Measurements from ENCODE around the gene IL17RB.

DNA sequence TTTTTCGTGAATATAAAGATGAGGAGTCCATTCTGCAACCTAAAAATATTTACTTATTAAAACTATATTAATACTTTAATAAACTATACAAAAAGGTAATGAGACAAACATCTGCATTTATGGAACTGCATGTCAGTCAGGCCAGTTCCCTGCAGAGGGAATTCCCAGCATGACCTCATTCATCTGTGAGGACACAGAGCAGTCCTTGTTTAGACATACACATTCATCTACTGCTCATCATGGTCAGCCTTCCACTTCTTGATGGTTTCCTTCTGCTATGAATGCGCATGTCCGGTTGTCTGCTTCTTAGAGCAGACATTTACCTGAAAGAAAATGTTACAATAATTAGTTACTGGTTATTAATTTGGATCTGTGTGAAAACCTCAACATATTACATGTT is 38.9 kb downstream of the IL17RB start:
- TF ChIP-seq, protein P1, sequence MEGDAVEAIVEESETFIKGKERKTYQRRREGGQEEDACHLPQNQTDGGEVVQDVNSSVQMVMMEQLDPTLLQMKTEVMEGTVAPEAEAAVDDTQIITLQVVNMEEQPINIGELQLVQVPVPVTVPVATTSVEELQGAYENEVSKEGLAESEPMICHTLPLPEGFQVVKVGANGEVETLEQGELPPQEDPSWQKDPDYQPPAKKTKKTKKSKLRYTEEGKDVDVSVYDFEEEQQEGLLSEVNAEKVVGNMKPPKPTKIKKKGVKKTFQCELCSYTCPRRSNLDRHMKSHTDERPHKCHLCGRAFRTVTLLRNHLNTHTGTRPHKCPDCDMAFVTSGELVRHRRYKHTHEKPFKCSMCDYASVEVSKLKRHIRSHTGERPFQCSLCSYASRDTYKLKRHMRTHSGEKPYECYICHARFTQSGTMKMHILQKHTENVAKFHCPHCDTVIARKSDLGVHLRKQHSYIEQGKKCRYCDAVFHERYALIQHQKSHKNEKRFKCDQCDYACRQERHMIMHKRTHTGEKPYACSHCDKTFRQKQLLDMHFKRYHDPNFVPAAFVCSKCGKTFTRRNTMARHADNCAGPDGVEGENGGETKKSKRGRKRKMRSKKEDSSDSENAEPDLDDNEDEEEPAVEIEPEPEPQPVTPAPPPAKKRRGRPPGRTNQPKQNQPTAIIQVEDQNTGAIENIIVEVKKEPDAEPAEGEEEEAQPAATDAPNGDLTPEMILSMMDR (IDR thresholded peaks at IDR 0.05), result no peak
- no peak for TF ChIP-seq POLR2A (IDR thresholded peaks at IDR 0.05)
